ENCODE results near the gene PCBP3. TPM values are rescaled to one million over a fixed set of nuclear protein-coding genes. Genes with fewer than 3 reads are reported as not detected.

Gene PCBP3
- polyA plus RNA-seq, 1 donor from 2014 or later = 1.4 TPM

- Mint-ChIP-seq H3K4me3 (no peak overlapping the region), H3K27ac (no peak overlapping the region), H3K4me1 (no peaks in the 10 kb centered on the region), H3K27me3 (no peaks in the 10 kb centered on the region), H3K9me3 (no peaks in the 10 kb centered on the region), H3K36me3 (peaks cover 5% of the 10 kb centered on the region)
Measured at GRCh38 chr21:45941717-45942546, 298.4 kb downstream of the PCBP3 start.

GRCh38 chr21:45942755-45943629 is 299.5 kb downstream of the PCBP3 start:
- no peak overlapping the region for H3K4me3 Mint-ChIP-seq
- no peaks in the 10 kb centered on the region for H3K9me3 Mint-ChIP-seq
- peak overlapping the region in 1 of 3 donors; percentile 31 for H3K27ac Mint-ChIP-seq
- H3K27me3 Mint-ChIP-seq = no peaks in the 10 kb centered on the region
- no peaks in the 10 kb centered on the region for H3K4me1 Mint-ChIP-seq
- peaks cover 3% of the 10 kb centered on the region for H3K36me3 Mint-ChIP-seq

GRCh38 chr21:45943630-45944540 is 300.4 kb downstream of the PCBP3 start:
- H3K36me3 Mint-ChIP-seq = peaks cover 3% of the 10 kb centered on the region
- H3K4me3 Mint-ChIP-seq = no peak overlapping the region
- no peaks in the 10 kb centered on the region for H3K4me1 Mint-ChIP-seq
- H3K27ac Mint-ChIP-seq = peak overlapping the region in 1 of 3 donors; percentile 31
- H3K9me3 Mint-ChIP-seq = no peaks in the 10 kb centered on the region
- H3K27me3 Mint-ChIP-seq = no peaks in the 10 kb centered on the region

GRCh38 chr21:45944601-45945000 is 301.1 kb downstream of the PCBP3 start:
- H3K36me3 Mint-ChIP-seq = peaks cover 3% of the 10 kb centered on the region
- H3K4me3 Mint-ChIP-seq = no peak overlapping the region
- no peaks in the 10 kb centered on the region for H3K27me3 Mint-ChIP-seq
- H3K4me1 Mint-ChIP-seq = no peaks in the 10 kb centered on the region
- no peak overlapping the region for H3K27ac Mint-ChIP-seq
- no peaks in the 10 kb centered on the region for H3K9me3 Mint-ChIP-seq

GRCh38 chr21:45945066-45945867 is 301.7 kb downstream of the PCBP3 start:
- Mint-ChIP-seq H3K9me3 (no peaks in the 10 kb centered on the region), H3K4me3 (no peak overlapping the region), H3K4me1 (no peaks in the 10 kb centered on the region), H3K27me3 (no peaks in the 10 kb centered on the region), H3K36me3 (peaks cover 5% of the 10 kb centered on the region), H3K27ac (no peak overlapping the region)

- H3K36me3 Mint-ChIP-seq = peaks cover 5% of the 10 kb centered on the region
- no peak overlapping the region for H3K4me3 Mint-ChIP-seq
- no peaks in the 10 kb centered on the region for H3K9me3 Mint-ChIP-seq
- no peaks in the 10 kb centered on the region for H3K4me1 Mint-ChIP-seq
- H3K27ac Mint-ChIP-seq = no peak overlapping the region
- no peaks in the 10 kb centered on the region for H3K27me3 Mint-ChIP-seq
Measured at GRCh38 chr21:45945868-45946210, 302.3 kb downstream of the PCBP3 start.

GRCh38 chr21:45947296-45947695 is 303.8 kb downstream of the PCBP3 start:
- Mint-ChIP-seq H3K4me1 (no peaks in the 10 kb centered on the region), H3K27ac (no peak overlapping the region), H3K9me3 (no peaks in the 10 kb centered on the region), H3K4me3 (no peak overlapping the region), H3K36me3 (peaks cover 5% of the 10 kb centered on the region), H3K27me3 (no peaks in the 10 kb centered on the region)

- no peaks in the 10 kb centered on the region for H3K4me1 Mint-ChIP-seq
- no peaks in the 10 kb centered on the region for H3K27me3 Mint-ChIP-seq
- peaks cover 5% of the 10 kb centered on the region for H3K36me3 Mint-ChIP-seq
- H3K4me3 Mint-ChIP-seq = no peak overlapping the region
- peaks cover 0 to 2% (median 0%) of the 10 kb centered on the region in 3 donors for H3K9me3 Mint-ChIP-seq
- H3K27ac Mint-ChIP-seq = peak overlapping the region in 1 of 3 donors; percentile 53
Measured at GRCh38 chr21:45947716-45948255, 304.3 kb downstream of the PCBP3 start.

GRCh38 chr21:45948576-45949141 is 305.1 kb downstream of the PCBP3 start:
- peaks cover 2% of the 10 kb centered on the region for H3K36me3 Mint-ChIP-seq
- no peak overlapping the region for H3K4me3 Mint-ChIP-seq
- H3K27ac Mint-ChIP-seq = no peak overlapping the region
- peaks cover 0 to 6% (median 0%) of the 10 kb centered on the region in 3 donors for H3K9me3 Mint-ChIP-seq
- H3K27me3 Mint-ChIP-seq = no peaks in the 10 kb centered on the region
- no peaks in the 10 kb centered on the region for H3K4me1 Mint-ChIP-seq

GRCh38 chr21:45949928-45950739 is 306.6 kb downstream of the PCBP3 start:
- H3K9me3 Mint-ChIP-seq = peaks cover 0 to 6% (median 0%) of the 10 kb centered on the region in 3 donors
- H3K36me3 Mint-ChIP-seq = peaks cover 2% of the 10 kb centered on the region
- H3K27ac Mint-ChIP-seq = no peak overlapping the region
- no peaks in the 10 kb centered on the region for H3K27me3 Mint-ChIP-seq
- H3K4me1 Mint-ChIP-seq = no peaks in the 10 kb centered on the region
- H3K4me3 Mint-ChIP-seq = no peak overlapping the region

GRCh38 chr21:45950740-45951515 is 307.4 kb downstream of the PCBP3 start:
- H3K27me3 Mint-ChIP-seq = peaks cover 2% of the 10 kb centered on the region
- H3K4me3 Mint-ChIP-seq = no peak overlapping the region
- H3K36me3 Mint-ChIP-seq = peaks cover 2% of the 10 kb centered on the region
- no peaks in the 10 kb centered on the region for H3K4me1 Mint-ChIP-seq
- H3K27ac Mint-ChIP-seq = no peak overlapping the region
- H3K9me3 Mint-ChIP-seq = peaks cover 0 to 6% (median 0%) of the 10 kb centered on the region in 3 donors

- no peaks in the 10 kb centered on the region for H3K4me1 Mint-ChIP-seq
- peaks cover 2% of the 10 kb centered on the region for H3K36me3 Mint-ChIP-seq
- no peak overlapping the region for H3K27ac Mint-ChIP-seq
- H3K9me3 Mint-ChIP-seq = peaks cover 0 to 6% (median 0%) of the 10 kb centered on the region in 3 donors
- peaks cover 9% of the 10 kb centered on the region for H3K27me3 Mint-ChIP-seq
- H3K4me3 Mint-ChIP-seq = no peak overlapping the region
Measured at GRCh38 chr21:45951676-45952075, 308.2 kb downstream of the PCBP3 start.
